GM18951 (cell line): ENCODE data around the gene TMEM108.

Experiments used
- POLR2A ChIP-seq: IDR thresholded peaks from 4 replicates; pipeline ENCODE4 v1.6.1; 2011; ENCODE audit warnings: mild to moderate bottlenecking; ENCODE audit not compliant: insufficient read length, insufficient read depth; ENCODE audit errors: extremely low read depth
- in situ Hi-C: fragments of 300-500 bp; cut with MboI; formaldehyde crosslinking; loops from one replicate; pipeline ENCODE4 v1.12.0; 2022; ENCODE audit warnings: low sequenced_read_pairs, mixed read lengths, inconsistent platforms; ENCODE audit not compliant: unreplicated experiment

The TMEM108 gene

DNA sequence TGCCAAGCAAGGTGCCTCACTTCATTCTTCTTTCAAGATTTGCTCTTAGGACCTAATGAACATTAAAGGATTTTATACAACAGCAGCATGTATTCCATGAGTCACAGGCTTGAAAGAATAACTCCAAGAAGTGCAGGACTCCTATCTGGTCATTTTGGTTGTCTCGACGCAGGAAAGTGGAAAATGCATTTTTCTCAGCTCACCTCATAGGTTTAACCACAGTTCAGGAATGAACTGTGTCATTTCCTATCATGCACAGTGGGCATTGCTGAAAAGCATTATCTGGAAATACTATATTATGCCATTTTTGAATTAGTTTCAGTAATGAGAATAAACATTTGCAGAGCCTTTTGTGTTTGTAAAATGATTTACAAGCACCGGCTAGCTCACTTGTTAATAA, 263.0 kb downstream of the TMEM108 start:
- TF ChIP-seq POLR2A = no peak
- in situ Hi-C loops = no loop called here

DNA sequence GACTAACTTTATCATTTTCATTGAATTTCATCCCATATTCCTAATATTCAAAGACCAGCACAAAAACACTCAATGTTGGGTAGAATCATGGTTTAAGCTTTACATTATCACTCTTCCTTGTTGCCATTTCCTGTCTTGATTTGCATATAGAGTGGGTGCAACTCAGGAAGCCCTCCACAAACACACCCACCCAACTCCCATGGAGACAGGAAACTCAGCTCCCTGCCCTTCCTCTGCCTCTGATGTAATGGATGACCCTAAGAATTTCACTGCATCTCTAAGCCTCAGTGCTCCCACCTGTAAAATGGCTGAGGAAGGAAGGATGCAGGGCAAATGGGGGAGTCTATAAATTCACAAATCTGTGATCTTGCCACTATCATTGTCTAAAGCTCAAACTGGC, 263.5 kb downstream of the TMEM108 start:
- TF ChIP-seq POLR2A = no peak
- in situ Hi-C loops = no loop called here

DNA sequence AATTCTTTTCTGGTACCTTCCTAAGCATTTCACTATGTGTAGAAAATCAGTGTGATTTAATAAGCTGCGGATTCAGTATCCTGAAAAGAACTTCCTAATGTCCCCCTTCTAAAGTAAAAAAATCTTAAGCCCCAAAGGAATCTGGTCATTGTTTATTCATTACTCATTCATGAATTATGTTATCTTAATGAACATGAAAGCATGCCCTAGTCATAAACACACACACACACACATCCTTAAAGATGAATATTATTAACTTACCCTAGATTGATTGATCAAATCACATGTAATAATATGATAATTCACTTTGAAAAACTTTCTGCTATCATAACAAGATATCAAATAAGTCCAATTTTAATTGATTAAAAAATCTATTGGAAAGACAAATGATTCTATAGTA, 265.2 kb downstream of the TMEM108 start:
- in situ Hi-C loops = no loop called here
- TF ChIP-seq POLR2A = no peak

DNA sequence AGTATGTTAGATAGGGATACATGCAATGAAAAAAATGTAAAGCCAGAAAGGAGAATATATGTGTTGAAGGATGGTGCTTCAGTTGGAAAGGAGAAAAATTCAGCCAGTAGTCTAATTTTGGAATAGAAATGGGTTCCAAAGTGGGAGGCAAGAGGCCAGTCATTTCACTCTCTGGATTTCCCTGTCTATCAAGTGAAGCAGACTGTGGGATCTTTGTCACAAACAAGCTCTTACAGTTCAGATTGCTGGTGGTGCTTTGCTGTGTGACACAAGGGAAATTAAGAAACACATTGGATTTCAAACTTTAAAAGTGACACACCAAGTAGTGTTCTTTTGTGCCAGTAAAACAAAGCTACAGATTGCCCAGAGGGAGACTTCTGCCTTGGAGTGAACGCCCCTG, 279.7 kb downstream of the TMEM108 start:
- in situ Hi-C loops = no loop called here
- TF ChIP-seq POLR2A = no peak

DNA sequence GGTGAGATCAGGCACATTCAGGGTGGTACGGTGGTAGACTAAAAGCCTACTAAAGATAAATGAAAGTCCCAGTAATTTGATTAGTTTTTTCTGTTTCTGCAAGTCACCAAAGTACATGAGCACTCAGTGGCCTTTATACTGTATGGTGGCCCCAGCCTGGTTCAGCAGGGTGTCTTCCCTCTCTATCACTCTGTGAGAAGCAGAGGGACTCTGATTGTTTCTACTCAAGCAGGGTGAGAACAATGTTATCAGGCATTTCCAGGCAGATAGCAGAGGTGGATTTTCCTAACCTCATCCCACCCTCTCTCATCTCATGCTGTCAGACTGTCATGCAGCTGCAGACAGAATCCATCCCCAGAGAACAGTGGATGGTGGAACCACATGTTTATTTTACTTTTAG, 290.2 kb downstream of the TMEM108 start:
- in situ Hi-C loops = no loop called here
- no peak for TF ChIP-seq POLR2A

DNA sequence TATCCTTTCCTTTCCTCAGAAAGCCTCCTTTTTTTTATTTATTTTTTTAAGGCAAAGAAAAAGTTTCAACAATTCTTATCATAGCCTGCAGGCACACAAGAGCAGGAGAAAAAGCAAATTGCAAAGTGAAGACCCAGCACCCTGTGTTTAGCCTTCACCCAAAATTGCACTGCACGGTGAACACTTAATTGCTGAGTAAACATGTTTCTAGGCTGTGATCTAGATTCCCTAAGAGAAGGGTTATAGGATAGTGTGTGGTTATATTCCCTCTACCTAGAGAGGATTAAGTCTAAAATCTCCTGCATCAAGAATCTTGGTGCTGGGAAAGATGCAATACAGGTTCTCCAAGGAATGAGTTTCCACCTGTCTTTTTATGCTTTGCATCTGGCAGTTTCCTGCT, 291.4 kb downstream of the TMEM108 start:
- in situ Hi-C loops = no loop called here

DNA sequence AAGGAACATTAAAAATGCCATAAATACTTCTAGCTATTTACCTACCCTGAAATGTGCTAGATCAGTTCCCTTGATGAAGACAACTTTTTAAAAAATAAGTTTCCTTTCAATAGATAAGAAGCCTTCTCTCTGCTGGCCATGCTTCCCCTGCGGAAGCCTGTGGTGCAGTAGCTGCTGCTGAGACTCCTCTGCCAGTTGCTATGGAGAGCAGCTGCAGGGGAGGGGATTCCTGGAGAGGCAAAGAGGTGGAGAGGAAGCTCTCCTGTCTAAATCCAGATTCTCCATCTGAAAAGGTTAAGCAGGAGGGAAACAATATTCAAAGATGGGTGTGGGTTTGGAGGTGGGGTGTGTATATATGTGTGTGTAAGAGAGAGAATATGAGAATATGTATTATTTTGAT, 291.9 kb downstream of the TMEM108 start:
- TF ChIP-seq POLR2A = no peak
- in situ Hi-C loops = no loop called here

More for the DNA sequence above, 291.4 kb downstream of the TMEM108 start:
- TF ChIP-seq POLR2A = no peak

DNA sequence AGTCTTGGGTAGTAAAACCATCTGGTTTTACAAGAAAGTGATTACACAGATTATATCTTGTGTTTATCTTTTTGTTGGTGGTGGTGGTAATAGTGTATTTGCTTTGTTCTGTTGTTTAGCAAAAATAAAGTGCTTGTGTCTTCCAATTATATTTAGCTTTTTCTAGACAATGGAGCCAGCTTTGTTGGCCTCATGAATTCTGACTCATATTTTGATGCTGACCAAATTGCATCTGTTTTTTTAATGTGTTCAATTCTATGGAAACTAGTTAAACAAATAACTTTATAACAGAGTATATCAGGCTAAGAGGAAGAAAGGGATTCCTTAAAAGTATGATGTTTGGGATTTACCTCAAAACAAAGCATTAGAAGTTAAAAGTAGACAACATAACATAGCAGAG, 292.3 kb downstream of the TMEM108 start:
- in situ Hi-C loops = no loop called here
- TF ChIP-seq POLR2A = no peak

DNA sequence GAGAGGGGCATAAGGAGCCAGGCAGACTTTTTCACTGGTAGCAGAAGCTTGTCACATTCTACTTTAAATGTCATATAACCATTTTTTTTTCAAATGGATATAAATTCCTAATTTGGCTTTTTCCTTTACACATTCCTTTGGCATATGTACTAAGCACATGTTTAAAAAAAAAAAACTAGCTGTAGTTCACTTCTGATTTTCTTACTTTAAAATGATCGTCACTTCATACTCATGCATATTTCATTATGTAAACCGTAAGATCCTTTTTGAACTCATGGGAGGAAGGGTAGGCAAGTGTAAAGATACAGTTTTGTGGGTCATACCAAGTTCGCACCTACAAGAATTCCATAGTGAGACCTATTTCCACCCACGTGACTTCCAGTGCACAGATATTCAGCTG, 316.5 kb downstream of the TMEM108 start:
- in situ Hi-C loops = no loop called here
- no peak for TF ChIP-seq POLR2A

DNA sequence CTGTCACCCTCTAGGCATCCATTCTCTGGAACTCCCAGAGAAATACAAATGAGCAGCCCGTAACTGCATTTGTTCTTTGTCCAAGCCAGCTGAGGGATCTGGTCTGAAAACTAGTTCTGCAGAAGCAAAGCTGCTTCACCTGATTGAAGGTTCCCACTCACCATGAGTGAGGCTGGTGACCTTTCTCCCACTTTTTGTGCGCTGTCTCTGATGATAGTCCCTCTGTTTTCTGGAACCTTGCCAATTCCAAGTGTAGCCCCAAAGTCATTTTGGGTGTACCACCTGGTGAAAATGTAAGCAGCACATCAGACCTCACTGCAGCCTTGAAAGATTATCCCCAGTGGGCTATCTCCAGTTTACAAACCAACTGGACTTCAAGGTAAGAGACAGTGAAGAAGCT, 322.3 kb downstream of the TMEM108 start:
- TF ChIP-seq POLR2A = no peak
- in situ Hi-C loops = no loop called here

DNA sequence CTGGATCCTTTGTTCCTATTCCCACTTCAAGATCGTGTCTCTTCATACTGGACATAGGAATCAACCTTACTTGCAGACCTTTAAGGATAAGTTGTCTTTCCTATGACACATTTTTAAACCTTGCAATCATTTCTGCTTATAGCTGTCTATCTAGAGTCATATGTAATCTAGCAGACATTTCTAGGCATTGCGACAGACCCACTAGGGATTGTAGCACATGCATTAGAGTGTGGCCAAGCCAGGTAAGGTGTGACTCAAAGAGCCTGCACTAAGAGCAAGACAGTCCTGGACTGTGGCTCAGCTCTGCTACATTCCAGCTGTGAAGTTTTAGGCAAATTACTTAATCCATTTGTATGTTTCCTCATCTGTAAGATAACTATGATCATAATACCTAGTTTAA, 322.8 kb downstream of the TMEM108 start:
- TF ChIP-seq POLR2A = no peak
- in situ Hi-C loops = no loop called here

DNA sequence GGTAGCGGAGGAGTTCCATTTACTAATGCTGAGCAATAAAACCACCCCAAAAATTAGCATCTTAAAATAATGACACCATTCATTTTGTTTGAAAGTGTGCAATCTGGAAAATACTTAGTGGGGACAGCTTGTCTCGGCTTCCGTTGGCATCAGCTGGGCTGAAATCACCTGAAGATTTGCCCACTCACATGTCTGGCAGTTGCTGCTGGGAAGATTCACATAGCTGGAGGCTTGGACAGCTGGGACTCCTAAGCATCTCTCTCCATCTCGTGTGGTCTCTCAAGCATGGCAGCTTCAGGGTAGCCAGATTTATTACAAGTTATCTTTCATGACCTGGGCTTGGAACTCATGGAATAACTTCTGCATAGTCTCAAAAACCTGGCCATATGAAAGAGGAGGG, 323.2 kb downstream of the TMEM108 start:
- in situ Hi-C loops = no loop called here
- no peak for TF ChIP-seq POLR2A

DNA sequence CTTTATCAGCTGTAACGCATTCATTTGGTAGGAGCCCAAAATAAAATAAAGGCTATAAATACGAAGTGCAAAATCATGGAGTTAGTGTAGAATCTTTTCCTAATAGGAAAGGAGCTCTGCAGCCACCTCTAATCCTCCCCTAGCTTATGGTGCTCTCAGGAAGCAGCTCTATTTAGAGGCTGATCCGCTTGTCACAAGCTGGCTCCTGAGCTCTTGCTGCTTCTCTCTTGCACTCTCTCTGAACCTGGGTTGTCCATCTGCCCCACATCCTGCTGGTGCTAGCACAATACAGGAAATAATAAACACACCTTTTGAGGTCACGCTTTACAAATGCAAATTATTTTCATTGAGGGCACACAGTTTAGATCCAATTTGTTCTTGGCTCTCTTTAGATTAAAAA, 324.3 kb downstream of the TMEM108 start:
- in situ Hi-C loops = no loop called here
- no peak for TF ChIP-seq POLR2A

DNA sequence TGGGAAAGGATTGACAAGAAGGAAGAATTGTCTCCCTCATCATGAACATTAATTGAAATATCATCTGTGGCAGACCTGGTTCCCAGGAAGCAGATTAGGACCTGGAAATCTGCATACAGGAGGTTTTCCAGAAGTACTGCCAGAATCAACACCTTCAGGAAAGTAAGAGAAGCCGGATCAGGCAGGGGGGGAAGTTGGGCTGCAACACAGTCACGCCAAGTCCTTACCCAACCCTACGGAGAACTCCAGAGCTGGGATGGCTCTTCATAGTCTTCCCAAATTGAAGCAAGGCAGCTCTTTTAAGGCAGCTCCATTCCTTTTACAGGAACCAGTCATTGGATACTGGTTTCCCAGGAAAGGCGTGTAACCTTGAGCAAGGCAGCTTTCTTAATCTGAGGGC, 326.5 kb downstream of the TMEM108 start:
- no peak for TF ChIP-seq POLR2A
- in situ Hi-C loops = no loop called here

DNA sequence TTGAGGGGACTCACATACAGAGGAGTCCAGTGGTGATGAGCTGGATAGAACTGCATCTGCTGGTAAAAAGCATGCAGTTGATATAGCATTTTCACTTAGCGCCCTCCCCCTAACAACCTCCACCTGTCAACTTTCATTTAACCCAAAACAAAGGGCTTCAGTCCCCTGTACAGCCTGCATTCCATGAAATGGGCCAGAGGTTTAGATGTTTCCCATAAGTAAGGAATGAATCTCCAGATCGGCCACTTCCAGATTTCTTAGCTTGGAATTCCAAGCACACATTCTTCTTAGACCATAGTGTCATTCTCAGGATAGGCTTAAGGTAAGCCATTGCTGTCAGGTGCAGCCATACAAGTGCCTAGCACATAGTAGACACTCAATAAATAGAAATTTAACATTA, 328.7 kb downstream of the TMEM108 start:
- in situ Hi-C loops = no loop called here
- TF ChIP-seq POLR2A = no peak

DNA sequence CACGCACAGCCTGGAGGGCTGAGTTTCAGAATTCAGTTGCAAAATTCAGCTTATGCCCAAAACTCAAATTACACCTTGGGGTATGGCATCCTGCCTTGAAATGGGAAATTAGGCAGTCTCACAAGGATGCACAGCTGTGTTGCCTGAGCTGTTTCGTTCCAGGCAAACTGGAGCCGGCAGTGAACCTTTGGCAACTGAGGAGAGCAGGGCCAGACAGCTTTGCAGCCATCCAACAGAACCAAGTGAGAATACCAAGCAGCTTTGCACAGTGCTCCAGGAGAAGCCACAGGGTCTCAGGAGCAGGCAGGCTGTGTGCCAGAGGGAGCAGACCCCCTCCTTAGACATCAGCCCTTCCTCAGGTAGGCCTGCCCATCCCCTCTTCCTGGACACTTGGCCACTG, 329.2 kb downstream of the TMEM108 start:
- TF ChIP-seq POLR2A = no peak
- in situ Hi-C loops = no loop called here

DNA sequence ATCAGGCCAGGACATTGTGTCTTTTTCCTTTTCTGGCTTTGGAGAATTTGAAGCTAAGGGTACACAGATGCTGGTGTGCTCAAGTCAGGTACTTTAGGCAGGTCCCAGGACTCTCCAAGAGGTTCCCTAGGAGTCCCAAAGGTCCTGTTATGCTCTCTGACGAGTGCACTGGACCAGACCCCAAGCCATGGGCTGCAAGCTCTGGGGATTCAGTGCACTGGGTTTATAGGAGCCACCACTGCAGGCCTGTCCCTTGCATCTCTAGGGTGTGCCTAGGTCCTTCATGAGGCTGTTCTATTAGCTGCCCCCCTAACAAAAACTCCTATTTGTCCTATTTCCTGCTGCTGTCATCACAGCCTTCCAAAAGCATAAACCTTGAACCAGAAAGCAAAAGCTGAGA, 329.8 kb downstream of the TMEM108 start:
- TF ChIP-seq POLR2A = no peak

More for the DNA sequence above, 329.8 kb downstream of the TMEM108 start:
- in situ Hi-C loops = no loop called here
